ENCODE measurements around the gene SRGAP1. TPM values are rescaled to one million over a fixed set of nuclear protein-coding genes. Genes with fewer than 3 reads are reported as not detected.
"Not testable (repeated sequence)": the region's sequence is repeated elsewhere in the genome, so short reads cannot be mapped to it uniquely, and the experiment has no call there.

SRGAP1 gene
- polyA plus RNA-seq, 3 donors from 2014 or later: 0.02 TPM; not detected in 2

- Mint-ChIP-seq H3K4me1 (no peaks in the 10 kb centered on the region), H3K27me3 (ENCODE audit: low read depth in 3 of 3) (no peaks in the 10 kb centered on the region), H3K9me3 (no peaks in the 10 kb centered on the region), H3K36me3 (no peaks in the 10 kb centered on the region), H3K4me3 (no peak overlapping the region), H3K27ac (no peak overlapping the region)
- no peak for DNase-seq
These were observed 222.3 kb downstream of the SRGAP1 start for GRCh38 chr12:64066776-64067175.

DNA sequence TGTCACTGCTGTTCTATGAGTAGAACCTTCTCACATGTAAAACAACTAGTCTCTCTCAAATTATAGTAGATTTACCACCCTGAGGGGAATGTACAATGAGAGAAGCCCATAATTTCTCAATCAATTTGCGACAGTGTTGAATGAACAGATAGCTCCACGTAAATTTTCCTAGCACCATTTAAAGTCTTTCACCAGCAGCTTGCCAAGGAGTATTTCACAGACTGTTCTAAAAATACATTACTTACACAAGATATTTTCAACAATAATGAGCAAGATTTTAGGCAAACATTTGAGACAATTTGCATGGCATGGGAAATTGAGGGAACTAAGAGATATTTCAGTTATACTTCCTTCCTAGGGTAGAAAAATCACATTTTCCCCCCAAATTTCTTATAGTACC is 226.0 kb downstream of the SRGAP1 start:
- Mint-ChIP-seq H3K4me3 (no peak overlapping the region), H3K27me3 (ENCODE audit: low read depth in 3 of 3) (peaks cover 0 to 1% (median 0%) of the 10 kb centered on the region in 3 donors), H3K27ac (no peak overlapping the region), H3K36me3 (no peaks in the 10 kb centered on the region), H3K9me3 (no peaks in the 10 kb centered on the region), H3K4me1 (no peaks in the 10 kb centered on the region)
- no peak for DNase-seq

GRCh38 chr12:64072916-64073575 is 228.5 kb downstream of the SRGAP1 start:
- Mint-ChIP-seq H3K27me3 (ENCODE audit: low read depth in 3 of 3) (peaks cover 0 to 1% (median 0%) of the 10 kb centered on the region in 3 donors), H3K4me3 (no peak overlapping the region), H3K9me3 (no peaks in the 10 kb centered on the region), H3K36me3 (no peaks in the 10 kb centered on the region), H3K4me1 (no peaks in the 10 kb centered on the region), H3K27ac (no peak overlapping the region)
- no peak for DNase-seq

DNA sequence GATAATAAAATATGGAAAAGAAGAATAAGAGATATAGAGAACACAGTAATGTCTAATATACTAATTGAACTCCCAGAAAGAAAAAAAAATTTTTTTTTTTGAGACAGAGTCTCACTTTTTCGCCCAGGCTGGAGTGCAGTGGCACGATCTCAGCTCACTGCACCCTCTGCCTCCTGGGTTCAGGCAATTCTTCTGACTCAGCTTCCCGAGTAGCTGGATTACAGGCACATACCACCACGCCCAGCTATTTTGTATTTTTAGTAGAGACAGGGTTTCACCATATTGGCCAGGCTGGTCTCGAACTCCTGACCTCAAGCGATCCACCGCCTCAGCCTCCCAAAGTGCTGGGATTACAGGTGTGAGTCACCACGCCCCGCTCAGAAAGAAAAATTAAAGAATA is 232.1 kb downstream of the SRGAP1 start:
- not testable (repeated sequence) for H3K4me3 Mint-ChIP-seq; H3K27me3 Mint-ChIP-seq (ENCODE audit: low read depth in 3 of 3)

GRCh38 chr12:64077922-64078321 is 233.4 kb downstream of the SRGAP1 start:
- DNase-seq: no peak
- Mint-ChIP-seq H3K27ac (no peak overlapping the region), H3K36me3 (no peaks in the 10 kb centered on the region), H3K4me1 (no peaks in the 10 kb centered on the region), H3K4me3 (no peak overlapping the region), H3K9me3 (no peaks in the 10 kb centered on the region), H3K27me3 (ENCODE audit: low read depth in 3 of 3) (peaks cover 0 to 2% (median 0%) of the 10 kb centered on the region in 3 donors)

More for the DNA sequence above, 232.1 kb downstream of the SRGAP1 start:
- not testable (repeated sequence) for H3K27ac Mint-ChIP-seq, H3K9me3 Mint-ChIP-seq, H3K4me1 Mint-ChIP-seq, H3K36me3 Mint-ChIP-seq, DNase-seq

GRCh38 chr12:64080319-64081007 is 236.0 kb downstream of the SRGAP1 start:
- DNase-seq: no peak
- Mint-ChIP-seq H3K27me3 (ENCODE audit: low read depth in 3 of 3) (peaks cover 0 to 2% (median 0%) of the 10 kb centered on the region in 3 donors), H3K9me3 (no peaks in the 10 kb centered on the region), H3K27ac (no peak overlapping the region), H3K36me3 (no peaks in the 10 kb centered on the region), H3K4me3 (no peak overlapping the region), H3K4me1 (no peaks in the 10 kb centered on the region)

DNA sequence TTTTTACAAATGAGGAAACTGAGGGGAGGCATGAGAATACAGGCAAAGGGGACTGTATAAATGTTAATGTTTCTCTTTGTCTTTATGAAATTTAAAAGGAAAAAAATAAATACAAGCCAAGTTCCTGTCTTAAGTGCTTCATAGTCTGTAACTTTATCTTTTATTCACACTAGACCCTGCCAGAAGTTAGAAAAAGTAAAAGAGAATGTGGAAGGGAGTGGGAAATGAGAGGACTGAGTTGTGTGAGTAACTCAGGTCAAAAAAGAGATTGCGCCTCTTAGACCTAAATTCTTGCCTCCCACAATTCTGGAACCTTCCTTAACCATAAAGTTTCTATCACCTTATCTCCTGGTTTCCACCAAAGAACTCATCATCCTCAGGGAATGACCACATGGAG is 236.5 kb downstream of the SRGAP1 start:
- H3K36me3 Mint-ChIP-seq: no peaks in the 10 kb centered on the region
- no peaks in the 10 kb centered on the region for H3K4me1 Mint-ChIP-seq
- no peak overlapping the region for H3K4me3 Mint-ChIP-seq
- DNase-seq: no peak
- H3K27me3 Mint-ChIP-seq (ENCODE audit: low read depth in 3 of 3): peaks cover 0 to 2% (median 0%) of the 10 kb centered on the region in 3 donors
- H3K27ac Mint-ChIP-seq: no peak overlapping the region
- H3K9me3 Mint-ChIP-seq: no peaks in the 10 kb centered on the region

DNA sequence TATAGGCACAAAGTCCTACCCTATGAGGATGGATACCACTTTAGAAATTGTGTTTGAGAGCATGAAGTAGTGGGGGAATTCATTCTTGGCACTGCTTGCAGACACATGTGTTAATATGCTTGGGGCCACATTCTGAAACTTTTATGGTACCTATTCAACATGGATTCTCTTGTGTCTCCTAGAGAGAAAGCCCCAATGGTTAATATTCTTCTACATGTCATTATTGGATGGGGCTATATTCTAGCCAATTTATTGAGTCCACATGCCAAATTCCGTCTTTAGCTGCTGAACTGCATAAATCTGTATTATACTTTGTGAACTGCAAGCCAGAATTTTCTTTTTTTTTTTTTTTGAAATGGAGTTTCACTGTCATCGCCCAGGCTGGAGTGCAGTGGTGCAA is 237.6 kb downstream of the SRGAP1 start:
- no peak overlapping the region for H3K4me3 Mint-ChIP-seq
- peaks cover 0 to 2% (median 0%) of the 10 kb centered on the region in 3 donors for H3K27me3 Mint-ChIP-seq (ENCODE audit: low read depth in 3 of 3)
- H3K36me3 Mint-ChIP-seq: no peaks in the 10 kb centered on the region
- H3K27ac Mint-ChIP-seq: no peak overlapping the region
- H3K9me3 Mint-ChIP-seq: no peaks in the 10 kb centered on the region
- H3K4me1 Mint-ChIP-seq: no peaks in the 10 kb centered on the region
- DNase-seq: no peak

- Mint-ChIP-seq H3K4me3 (no peak overlapping the region), H3K9me3 (no peaks in the 10 kb centered on the region), H3K4me1 (no peaks in the 10 kb centered on the region), H3K27ac (no peak overlapping the region), H3K27me3 (ENCODE audit: low read depth in 3 of 3) (peaks cover 0 to 2% (median 0%) of the 10 kb centered on the region in 3 donors), H3K36me3 (no peaks in the 10 kb centered on the region)
- DNase-seq: no peak
These were observed 238.4 kb downstream of the SRGAP1 start for GRCh38 chr12:64082866-64083268.

GRCh38 chr12:64083285-64084210 is 239.0 kb downstream of the SRGAP1 start:
- no peak for DNase-seq
- H3K9me3 Mint-ChIP-seq: no peaks in the 10 kb centered on the region
- H3K27ac Mint-ChIP-seq: no peak overlapping the region
- H3K4me3 Mint-ChIP-seq: no peak overlapping the region
- H3K27me3 Mint-ChIP-seq (ENCODE audit: low read depth in 3 of 3): peaks cover 0 to 2% (median 0%) of the 10 kb centered on the region in 3 donors
- H3K4me1 Mint-ChIP-seq: no peaks in the 10 kb centered on the region
- no peaks in the 10 kb centered on the region for H3K36me3 Mint-ChIP-seq

DNA sequence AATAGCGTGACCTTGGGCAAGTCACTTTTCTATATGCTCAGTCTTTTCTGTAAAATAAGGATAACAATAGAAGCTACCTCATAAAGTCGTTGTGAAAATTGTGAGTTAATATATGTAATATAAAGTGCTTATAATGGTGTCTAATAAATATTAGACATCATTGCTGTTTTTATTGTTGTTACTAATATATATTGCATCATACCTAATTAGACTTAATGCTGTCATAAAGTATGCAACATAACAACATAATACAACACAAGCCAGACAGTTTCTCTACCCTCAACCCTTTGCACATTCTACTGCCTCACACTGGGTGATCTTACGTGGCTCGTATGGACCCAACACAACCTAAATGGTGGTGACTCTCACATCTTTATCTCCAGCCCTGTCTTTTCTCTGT is 240.7 kb downstream of the SRGAP1 start:
- DNase-seq: no peak
- Mint-ChIP-seq H3K27ac (no peak overlapping the region), H3K9me3 (peaks cover 0 to 6% (median 0%) of the 10 kb centered on the region in 6 donors), H3K4me3 (no peak overlapping the region), H3K27me3 (ENCODE audit: low read depth in 3 of 3) (peaks cover 0 to 2% (median 0%) of the 10 kb centered on the region in 3 donors), H3K4me1 (no peaks in the 10 kb centered on the region), H3K36me3 (no peaks in the 10 kb centered on the region)

DNA sequence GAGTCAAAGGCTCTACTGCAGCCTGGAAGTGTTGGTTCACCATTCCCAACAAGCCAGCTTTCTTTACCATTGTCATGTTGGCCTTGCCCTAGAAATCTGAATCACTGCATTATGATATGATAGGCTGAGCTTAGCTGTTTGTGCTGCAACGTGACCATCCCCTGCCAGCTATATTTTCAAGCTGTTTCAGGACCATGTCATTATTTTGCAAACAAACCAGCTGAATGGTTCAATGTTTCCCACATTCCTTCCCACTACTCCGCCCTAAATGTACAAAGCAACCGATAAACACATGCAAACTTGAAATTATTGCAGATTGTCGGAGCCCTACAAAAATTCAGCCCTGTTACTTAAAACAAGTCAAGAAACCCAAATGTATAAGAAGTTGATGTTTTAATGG is 241.5 kb downstream of the SRGAP1 start:
- H3K4me1 Mint-ChIP-seq: no peaks in the 10 kb centered on the region
- no peak for DNase-seq
- peaks cover 0 to 6% (median 0%) of the 10 kb centered on the region in 6 donors for H3K9me3 Mint-ChIP-seq
- no peaks in the 10 kb centered on the region for H3K36me3 Mint-ChIP-seq
- H3K27ac Mint-ChIP-seq: no peak overlapping the region
- H3K27me3 Mint-ChIP-seq (ENCODE audit: low read depth in 3 of 3): peaks cover 0 to 2% (median 0%) of the 10 kb centered on the region in 3 donors
- no peak overlapping the region for H3K4me3 Mint-ChIP-seq

GRCh38 chr12:64086946-64087345 is 242.4 kb downstream of the SRGAP1 start:
- peaks cover 0 to 6% (median 0%) of the 10 kb centered on the region in 6 donors for H3K9me3 Mint-ChIP-seq
- H3K4me3 Mint-ChIP-seq: no peak overlapping the region
- H3K36me3 Mint-ChIP-seq: no peaks in the 10 kb centered on the region
- DNase-seq: no peak
- H3K27me3 Mint-ChIP-seq (ENCODE audit: low read depth in 3 of 3): peaks cover 0 to 2% (median 0%) of the 10 kb centered on the region in 3 donors
- no peaks in the 10 kb centered on the region for H3K4me1 Mint-ChIP-seq
- H3K27ac Mint-ChIP-seq: no peak overlapping the region

DNA sequence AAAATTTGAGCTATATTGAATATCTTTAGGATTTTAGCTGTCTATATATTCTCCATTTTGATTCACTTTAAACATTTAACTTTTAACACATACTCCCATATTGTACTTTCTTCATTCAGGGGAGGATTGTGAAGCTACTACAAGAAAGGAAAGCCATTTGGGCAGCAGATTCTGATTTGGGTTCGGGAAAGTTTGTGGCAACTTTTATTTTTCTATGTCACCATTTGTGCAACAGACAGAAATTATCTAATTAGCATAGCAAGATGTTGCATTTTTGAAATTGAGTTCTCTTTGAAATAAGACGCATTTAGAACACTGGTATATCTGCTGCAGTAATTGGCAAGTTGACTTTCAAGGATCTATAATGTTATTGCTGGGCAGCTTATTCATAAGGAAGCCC is 243.3 kb downstream of the SRGAP1 start:
- Mint-ChIP-seq H3K9me3 (peaks cover 0 to 6% (median 0%) of the 10 kb centered on the region in 6 donors), H3K27ac (no peak overlapping the region), H3K4me3 (no peak overlapping the region), H3K27me3 (ENCODE audit: low read depth in 3 of 3) (peaks cover 0 to 2% (median 0%) of the 10 kb centered on the region in 3 donors), H3K36me3 (no peaks in the 10 kb centered on the region), H3K4me1 (no peaks in the 10 kb centered on the region)
- DNase-seq: no peak

All from immature natural killer cell (primary cell).